ENCODE data around the gene RB1. TPM values are rescaled to one million over a fixed set of nuclear protein-coding genes. Genes with fewer than 3 reads are reported as not detected.

The RB1 gene
- total RNA-seq, 1 donor from 2014 or later: 34.0 TPM

GRCh38 chr13:48457578-48458242 is 154.2 kb downstream of the RB1 start:
- Mint-ChIP-seq H3K27me3 (no peaks in the 10 kb centered on the region), H3K4me3 (ENCODE audit: low read depth) (no peak overlapping the region), H3K4me1 (ENCODE audit: low read depth) (peaks cover 14% of the 10 kb centered on the region), H3K27ac (no peak overlapping the region), H3K9me3 (ENCODE audit: low read depth) (no peaks in the 10 kb centered on the region), H3K36me3 (ENCODE audit: insufficient read depth) (peaks cover 11% of the 10 kb centered on the region)
- TF ChIP-seq, protein P1, sequence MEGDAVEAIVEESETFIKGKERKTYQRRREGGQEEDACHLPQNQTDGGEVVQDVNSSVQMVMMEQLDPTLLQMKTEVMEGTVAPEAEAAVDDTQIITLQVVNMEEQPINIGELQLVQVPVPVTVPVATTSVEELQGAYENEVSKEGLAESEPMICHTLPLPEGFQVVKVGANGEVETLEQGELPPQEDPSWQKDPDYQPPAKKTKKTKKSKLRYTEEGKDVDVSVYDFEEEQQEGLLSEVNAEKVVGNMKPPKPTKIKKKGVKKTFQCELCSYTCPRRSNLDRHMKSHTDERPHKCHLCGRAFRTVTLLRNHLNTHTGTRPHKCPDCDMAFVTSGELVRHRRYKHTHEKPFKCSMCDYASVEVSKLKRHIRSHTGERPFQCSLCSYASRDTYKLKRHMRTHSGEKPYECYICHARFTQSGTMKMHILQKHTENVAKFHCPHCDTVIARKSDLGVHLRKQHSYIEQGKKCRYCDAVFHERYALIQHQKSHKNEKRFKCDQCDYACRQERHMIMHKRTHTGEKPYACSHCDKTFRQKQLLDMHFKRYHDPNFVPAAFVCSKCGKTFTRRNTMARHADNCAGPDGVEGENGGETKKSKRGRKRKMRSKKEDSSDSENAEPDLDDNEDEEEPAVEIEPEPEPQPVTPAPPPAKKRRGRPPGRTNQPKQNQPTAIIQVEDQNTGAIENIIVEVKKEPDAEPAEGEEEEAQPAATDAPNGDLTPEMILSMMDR (IDR thresholded peaks at IDR 0.05; ENCODE audit: unreplicated experiment): no peak
- no peak for DNase-seq (ENCODE audit: low spot score, unreplicated experiment)

DNA sequence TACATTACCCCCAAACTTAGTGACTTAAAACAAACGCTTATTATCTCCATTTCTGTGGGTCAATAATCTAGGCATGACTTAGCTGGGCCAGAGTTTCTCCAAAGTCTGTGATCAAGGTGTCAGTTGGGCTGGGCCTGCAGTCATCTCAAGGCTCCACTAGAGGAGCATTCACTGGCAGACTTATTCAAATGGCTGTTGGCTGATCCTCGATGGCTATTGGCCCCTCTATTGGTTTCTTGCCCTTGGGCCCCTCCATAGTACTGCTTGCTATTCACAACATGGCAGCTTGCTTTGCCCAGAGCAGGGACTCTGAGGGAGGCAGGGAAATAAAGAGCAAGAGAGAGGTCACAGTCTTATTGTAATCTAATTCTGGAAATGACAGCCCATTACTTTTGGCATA is 171.7 kb downstream of the RB1 start:
- peaks cover 8% of the 10 kb centered on the region for H3K36me3 Mint-ChIP-seq (ENCODE audit: insufficient read depth)
- H3K27ac Mint-ChIP-seq: no peak overlapping the region
- DNase-seq (ENCODE audit: low spot score, unreplicated experiment): no peak
- TF ChIP-seq, protein P1 (IDR thresholded peaks at IDR 0.05; ENCODE audit: unreplicated experiment): no peak
- no peaks in the 10 kb centered on the region for H3K27me3 Mint-ChIP-seq
- H3K9me3 Mint-ChIP-seq (ENCODE audit: low read depth): no peaks in the 10 kb centered on the region
- no peaks in the 10 kb centered on the region for H3K4me1 Mint-ChIP-seq (ENCODE audit: low read depth)
- H3K4me3 Mint-ChIP-seq (ENCODE audit: low read depth): no peak overlapping the region

GRCh38 chr13:48476215-48476614 is 172.7 kb downstream of the RB1 start:
- H3K27ac Mint-ChIP-seq: no peak overlapping the region
- no peak overlapping the region for H3K4me3 Mint-ChIP-seq (ENCODE audit: low read depth)
- H3K27me3 Mint-ChIP-seq: no peaks in the 10 kb centered on the region
- no peak for DNase-seq (ENCODE audit: low spot score, unreplicated experiment)
- H3K4me1 Mint-ChIP-seq (ENCODE audit: low read depth): no peaks in the 10 kb centered on the region
- peaks cover 8% of the 10 kb centered on the region for H3K36me3 Mint-ChIP-seq (ENCODE audit: insufficient read depth)
- no peaks in the 10 kb centered on the region for H3K9me3 Mint-ChIP-seq (ENCODE audit: low read depth)
- TF ChIP-seq, protein P1 (IDR thresholded peaks at IDR 0.05; ENCODE audit: unreplicated experiment): no peak

DNA sequence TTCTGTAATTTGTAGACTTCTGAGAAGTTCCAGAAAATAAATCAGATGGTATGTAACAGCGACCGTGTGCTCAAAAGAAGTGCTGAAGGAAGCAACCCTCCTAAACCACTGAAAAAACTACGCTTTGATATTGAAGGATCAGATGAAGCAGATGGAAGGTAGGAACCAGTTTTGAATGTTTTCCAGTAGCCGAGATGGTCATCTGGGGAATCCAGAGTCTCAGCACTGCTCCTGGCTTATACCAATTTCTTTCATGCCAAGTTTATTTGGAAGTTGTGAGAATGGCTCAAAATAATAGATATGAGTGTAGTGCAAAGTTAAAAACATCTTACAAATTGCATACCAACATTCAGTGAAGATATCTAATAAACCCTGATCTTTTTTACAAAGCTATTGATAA is 173.1 kb downstream of the RB1 start:
- H3K27me3 Mint-ChIP-seq: no peaks in the 10 kb centered on the region
- TF ChIP-seq, protein P1 (IDR thresholded peaks at IDR 0.05; ENCODE audit: unreplicated experiment): no peak
- no peaks in the 10 kb centered on the region for H3K4me1 Mint-ChIP-seq (ENCODE audit: low read depth)
- DNase-seq (ENCODE audit: low spot score, unreplicated experiment): no peak
- H3K36me3 Mint-ChIP-seq (ENCODE audit: insufficient read depth): peaks cover 5% of the 10 kb centered on the region
- H3K4me3 Mint-ChIP-seq (ENCODE audit: low read depth): no peak overlapping the region
- no peak overlapping the region for H3K27ac Mint-ChIP-seq
- H3K9me3 Mint-ChIP-seq (ENCODE audit: low read depth): no peaks in the 10 kb centered on the region

DNA sequence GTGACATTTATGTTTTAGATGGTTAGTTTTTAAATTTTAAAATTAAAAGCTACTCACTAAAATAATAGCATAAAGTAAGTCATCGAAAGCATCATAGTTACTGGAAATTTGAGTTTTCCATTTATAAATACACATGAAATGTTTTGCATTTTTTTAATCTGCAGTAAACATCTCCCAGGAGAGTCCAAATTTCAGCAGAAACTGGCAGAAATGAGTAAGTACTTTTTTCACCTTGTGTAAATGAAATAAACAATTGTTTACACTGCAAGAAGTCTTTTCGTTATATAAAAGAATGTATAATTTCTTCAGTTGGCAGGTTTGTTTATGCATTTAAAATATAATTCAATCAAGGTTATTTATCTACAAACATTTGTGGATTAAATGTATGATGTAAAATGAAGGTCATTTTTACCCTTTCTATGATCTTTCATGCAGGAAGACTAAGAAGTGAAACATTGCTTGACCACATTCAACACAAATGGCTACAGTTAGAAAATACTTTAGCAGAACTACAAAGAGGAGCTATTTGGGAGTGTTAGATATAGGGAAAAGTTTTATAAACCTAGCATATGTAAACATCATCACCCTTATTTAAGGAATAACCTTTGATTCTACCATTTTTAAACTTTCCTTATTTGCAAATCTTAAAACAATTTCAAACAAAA is 173.8 kb downstream of the RB1 start:
- TF ChIP-seq, protein P1 (IDR thresholded peaks at IDR 0.05; ENCODE audit: unreplicated experiment): no peak
- peaks cover 4% of the 10 kb centered on the region for H3K36me3 Mint-ChIP-seq (ENCODE audit: insufficient read depth)

More for the DNA sequence above, 173.8 kb downstream of the RB1 start:
- H3K4me3 Mint-ChIP-seq (ENCODE audit: low read depth): no peak overlapping the region
- no peak for DNase-seq (ENCODE audit: low spot score, unreplicated experiment)
- no peaks in the 10 kb centered on the region for H3K27me3 Mint-ChIP-seq
- no peaks in the 10 kb centered on the region for H3K4me1 Mint-ChIP-seq (ENCODE audit: low read depth)
- no peaks in the 10 kb centered on the region for H3K9me3 Mint-ChIP-seq (ENCODE audit: low read depth)
- no peak overlapping the region for H3K27ac Mint-ChIP-seq
